Activated naive CD8-positive, alpha-beta T cell treated with anti-CD3 and anti-CD28 coated beads for 36 hours (primary cell): ENCODE results near the gene CYB5R4. TPM values are rescaled to one million over a fixed set of nuclear protein-coding genes. Genes with fewer than 3 reads are reported as not detected.

Experiments
- DNase-seq: peaks from one replicate; pipeline ENCODE4 v3.0.0; 2021
- H3K27ac Mint-ChIP-seq: one replicate; pipeline ENCODE4 v1.8.0; 2022; ENCODE audit warnings: mild to moderate bottlenecking, moderate library complexity, mixed read lengths
- H3K27me3 Mint-ChIP-seq: one replicate; pipeline ENCODE4 v1.8.0; 2022; ENCODE audit warnings: mild to moderate bottlenecking, mixed read lengths
- H3K36me3 Mint-ChIP-seq: one replicate; pipeline ENCODE4 v1.8.0; 2021; ENCODE audit warnings: mild to moderate bottlenecking, mixed read lengths
- H3K4me1 Mint-ChIP-seq: one replicate; pipeline ENCODE4 v1.8.0; 2021; ENCODE audit warnings: mixed read lengths
- H3K4me3 Mint-ChIP-seq: one replicate; pipeline ENCODE4 v1.8.0; 2022; ENCODE audit warnings: mild to moderate bottlenecking, moderate library complexity, mixed read lengths
- H3K9me3 Mint-ChIP-seq: one replicate; pipeline ENCODE4 v1.8.0; 2022; ENCODE audit warnings: mixed read lengths
- total RNA-seq, 2 experiments: library from RNA; stranded (reverse); gene quantifications; one replicate each; pipeline ENCODE4 v1.2.3, GENCODE V29; 2021

The CYB5R4 gene
- total RNA-seq, 2 experiments from 2014 or later: 30.1 to 32.1 TPM

DNA sequence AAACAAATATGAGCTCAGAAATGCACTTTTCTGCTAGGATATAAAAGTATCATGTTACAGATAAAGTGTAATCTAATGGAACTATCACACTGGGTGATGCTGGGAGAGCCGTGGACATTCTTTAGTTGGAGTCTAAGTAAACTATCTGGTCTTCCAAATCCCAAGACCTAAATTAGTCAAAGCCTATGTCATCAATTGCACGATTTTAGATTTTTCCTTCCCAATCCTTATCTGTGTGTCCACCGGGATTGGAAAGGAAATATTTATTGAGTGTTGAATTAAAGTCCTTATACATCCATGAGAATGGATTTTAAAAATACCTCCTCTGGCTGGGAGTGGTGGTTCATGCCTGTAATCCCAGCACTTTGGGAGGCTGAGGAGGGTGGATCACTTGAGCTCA lies 154.4 kb downstream of the CYB5R4 start:
- H3K27me3 Mint-ChIP-seq: peaks cover 10% of the 10 kb centered on the region
- no peaks in the 10 kb centered on the region for H3K9me3 Mint-ChIP-seq
- no peak overlapping the region for H3K27ac Mint-ChIP-seq
- H3K36me3 Mint-ChIP-seq: no peaks in the 10 kb centered on the region
- H3K4me3 Mint-ChIP-seq: no peak overlapping the region
- no peak for DNase-seq
- no peaks in the 10 kb centered on the region for H3K4me1 Mint-ChIP-seq

DNA sequence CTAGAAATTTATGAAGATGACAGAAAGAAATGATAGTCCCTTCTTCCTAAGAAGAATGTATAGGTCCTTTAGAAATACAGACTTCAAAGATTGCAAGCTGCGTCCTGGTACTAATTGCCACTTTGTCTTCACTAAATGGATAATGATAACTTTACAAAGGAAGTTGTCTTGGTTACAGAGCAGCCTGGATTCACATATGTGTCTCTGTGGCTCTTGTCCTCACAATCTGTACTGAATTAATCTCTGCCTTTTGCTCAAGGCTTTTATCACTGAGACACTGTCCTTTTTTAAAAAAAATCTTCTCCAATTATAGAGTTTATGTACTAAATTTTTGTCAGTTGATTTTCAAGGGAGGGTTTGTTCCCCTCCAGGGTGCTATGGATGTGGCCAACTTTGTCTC lies 156.5 kb downstream of the CYB5R4 start:
- Mint-ChIP-seq H3K4me3 (no peak overlapping the region), H3K9me3 (no peaks in the 10 kb centered on the region), H3K36me3 (no peaks in the 10 kb centered on the region), H3K27ac (no peak overlapping the region), H3K4me1 (no peaks in the 10 kb centered on the region), H3K27me3 (peaks cover 13% of the 10 kb centered on the region)
- DNase-seq: no peak

Other genes starting within 250 kb of the CYB5R4 start
- gene SNAP91, start 150.6 kb upstream of the CYB5R4 start, total RNA-seq: not detected
- not detected for gene RIPPLY2, start 6.3 kb upstream of the CYB5R4 start, total RNA-seq
- not detected for gene MRAP2, start 174.1 kb downstream of the CYB5R4 start, total RNA-seq